HL-60 (cell line): ENCODE measurements around the gene RB1.

Experiments
- GABPA ChIP-seq: IDR thresholded peaks from 2 replicates; pipeline ENCODE4 v1.6.1; 2012; ENCODE audit warnings: low read depth
- POLR2AphosphoS5 ChIP-seq: IDR thresholded peaks from 2 replicates; pipeline ENCODE4 v1.6.1; 2012; ENCODE audit warnings: low read depth
- SPI1 ChIP-seq: IDR thresholded peaks from 2 replicates; pipeline ENCODE4 v1.6.1; 2012; ENCODE audit warnings: low read depth, mild to moderate bottlenecking, borderline replicate concordance
- TF ChIP-seq, protein P1 (sequence below): IDR thresholded peaks from one replicate; pipeline ENCODE4 v1.5.1; 2011; ENCODE audit warnings: low read length, control low read depth, inconsistent platforms; ENCODE audit not compliant: insufficient read depth
- TF ChIP-seq, protein P2 (sequence below): IDR thresholded peaks from 2 replicates; pipeline ENCODE4 v1.6.1; 2012; ENCODE audit warnings: low read depth; ENCODE audit not compliant: insufficient replicate concordance

DNA sequence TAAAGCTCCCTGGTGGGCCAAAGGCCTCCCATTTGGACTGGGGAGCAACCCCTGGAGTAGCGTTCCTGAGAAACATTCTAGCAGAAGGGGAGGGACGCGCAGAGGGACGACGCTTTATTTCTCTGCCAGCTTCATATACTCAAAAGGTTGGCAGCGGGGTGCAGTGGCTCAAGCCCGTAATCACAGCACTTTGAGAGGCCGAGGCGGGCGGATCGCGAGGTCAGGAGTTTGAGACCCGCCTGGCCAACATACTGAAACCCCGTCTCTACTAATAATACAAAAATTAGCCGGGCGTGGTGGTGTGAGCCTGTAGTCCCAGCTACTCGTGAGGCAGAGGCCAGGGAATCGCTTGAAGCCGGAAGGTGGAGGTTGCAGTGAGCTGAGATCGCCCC, 16.8 kb downstream of the RB1 start:
- TF ChIP-seq, protein P1, sequence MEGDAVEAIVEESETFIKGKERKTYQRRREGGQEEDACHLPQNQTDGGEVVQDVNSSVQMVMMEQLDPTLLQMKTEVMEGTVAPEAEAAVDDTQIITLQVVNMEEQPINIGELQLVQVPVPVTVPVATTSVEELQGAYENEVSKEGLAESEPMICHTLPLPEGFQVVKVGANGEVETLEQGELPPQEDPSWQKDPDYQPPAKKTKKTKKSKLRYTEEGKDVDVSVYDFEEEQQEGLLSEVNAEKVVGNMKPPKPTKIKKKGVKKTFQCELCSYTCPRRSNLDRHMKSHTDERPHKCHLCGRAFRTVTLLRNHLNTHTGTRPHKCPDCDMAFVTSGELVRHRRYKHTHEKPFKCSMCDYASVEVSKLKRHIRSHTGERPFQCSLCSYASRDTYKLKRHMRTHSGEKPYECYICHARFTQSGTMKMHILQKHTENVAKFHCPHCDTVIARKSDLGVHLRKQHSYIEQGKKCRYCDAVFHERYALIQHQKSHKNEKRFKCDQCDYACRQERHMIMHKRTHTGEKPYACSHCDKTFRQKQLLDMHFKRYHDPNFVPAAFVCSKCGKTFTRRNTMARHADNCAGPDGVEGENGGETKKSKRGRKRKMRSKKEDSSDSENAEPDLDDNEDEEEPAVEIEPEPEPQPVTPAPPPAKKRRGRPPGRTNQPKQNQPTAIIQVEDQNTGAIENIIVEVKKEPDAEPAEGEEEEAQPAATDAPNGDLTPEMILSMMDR, result no peak
- TF ChIP-seq POLR2AphosphoS5 (no peak), SPI1 (no peak), GABPA (no peak)
- TF ChIP-seq, protein P2, sequence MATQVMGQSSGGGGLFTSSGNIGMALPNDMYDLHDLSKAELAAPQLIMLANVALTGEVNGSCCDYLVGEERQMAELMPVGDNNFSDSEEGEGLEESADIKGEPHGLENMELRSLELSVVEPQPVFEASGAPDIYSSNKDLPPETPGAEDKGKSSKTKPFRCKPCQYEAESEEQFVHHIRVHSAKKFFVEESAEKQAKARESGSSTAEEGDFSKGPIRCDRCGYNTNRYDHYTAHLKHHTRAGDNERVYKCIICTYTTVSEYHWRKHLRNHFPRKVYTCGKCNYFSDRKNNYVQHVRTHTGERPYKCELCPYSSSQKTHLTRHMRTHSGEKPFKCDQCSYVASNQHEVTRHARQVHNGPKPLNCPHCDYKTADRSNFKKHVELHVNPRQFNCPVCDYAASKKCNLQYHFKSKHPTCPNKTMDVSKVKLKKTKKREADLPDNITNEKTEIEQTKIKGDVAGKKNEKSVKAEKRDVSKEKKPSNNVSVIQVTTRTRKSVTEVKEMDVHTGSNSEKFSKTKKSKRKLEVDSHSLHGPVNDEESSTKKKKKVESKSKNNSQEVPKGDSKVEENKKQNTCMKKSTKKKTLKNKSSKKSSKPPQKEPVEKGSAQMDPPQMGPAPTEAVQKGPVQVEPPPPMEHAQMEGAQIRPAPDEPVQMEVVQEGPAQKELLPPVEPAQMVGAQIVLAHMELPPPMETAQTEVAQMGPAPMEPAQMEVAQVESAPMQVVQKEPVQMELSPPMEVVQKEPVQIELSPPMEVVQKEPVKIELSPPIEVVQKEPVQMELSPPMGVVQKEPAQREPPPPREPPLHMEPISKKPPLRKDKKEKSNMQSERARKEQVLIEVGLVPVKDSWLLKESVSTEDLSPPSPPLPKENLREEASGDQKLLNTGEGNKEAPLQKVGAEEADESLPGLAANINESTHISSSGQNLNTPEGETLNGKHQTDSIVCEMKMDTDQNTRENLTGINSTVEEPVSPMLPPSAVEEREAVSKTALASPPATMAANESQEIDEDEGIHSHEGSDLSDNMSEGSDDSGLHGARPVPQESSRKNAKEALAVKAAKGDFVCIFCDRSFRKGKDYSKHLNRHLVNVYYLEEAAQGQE, result no peak
